Endothelial cell of umbilical vein (primary cell): ENCODE results near the gene RASGRF1.

ENCODE experiments used
- EZH2 ChIP-seq: IDR thresholded peaks from 2 replicates; pipeline ENCODE4 v1.6.1; 2012; ENCODE audit warnings: borderline replicate concordance, low read depth, mild to moderate bottlenecking, moderate library complexity, low read length, inconsistent platforms; ENCODE audit not compliant: severe bottlenecking
- JUN ChIP-seq: IDR thresholded peaks from 2 replicates; pipeline ENCODE4 v1.6.1; 2011; ENCODE audit warnings: borderline replicate concordance, low read depth; ENCODE audit not compliant: insufficient read length, insufficient read depth
- MAX ChIP-seq: IDR thresholded peaks from 2 replicates; pipeline ENCODE4 v1.6.1; 2011; ENCODE audit not compliant: insufficient read depth, insufficient read length
- MYC ChIP-seq: IDR thresholded peaks from one replicate; pipeline ENCODE4 v1.6.1; 2011; ENCODE audit warnings: mild to moderate bottlenecking, low read depth, low read length
- POLR2A ChIP-seq: IDR thresholded peaks from 2 replicates; pipeline ENCODE4 v1.6.1; 2012; ENCODE audit warnings: low read depth, mild to moderate bottlenecking, control low read depth, low read length
- POLR2AphosphoS5 ChIP-seq: IDR thresholded peaks from 2 replicates; pipeline ENCODE4 v1.6.1; 2012; ENCODE audit warnings: low read depth, mild to moderate bottlenecking, control low read depth, low read length, moderate library complexity; ENCODE audit not compliant: insufficient read depth
- TF ChIP-seq, protein P1 (sequence below), 2 donors: IDR thresholded peaks; 1 replicate in 1 of 2; 2 replicates in 1 of 2; pipeline ENCODE4 v1.5.1; 2011; ENCODE audit warnings: low read length in 2 of 2, mild to moderate bottlenecking in 2 of 2, moderate library complexity in 2 of 2, control low read depth in 1 of 2, inconsistent platforms in 1 of 2, low read depth in 1 of 2; ENCODE audit not compliant: insufficient read depth in 1 of 2; ENCODE audit errors: extremely low read depth in 1 of 2

DNA sequence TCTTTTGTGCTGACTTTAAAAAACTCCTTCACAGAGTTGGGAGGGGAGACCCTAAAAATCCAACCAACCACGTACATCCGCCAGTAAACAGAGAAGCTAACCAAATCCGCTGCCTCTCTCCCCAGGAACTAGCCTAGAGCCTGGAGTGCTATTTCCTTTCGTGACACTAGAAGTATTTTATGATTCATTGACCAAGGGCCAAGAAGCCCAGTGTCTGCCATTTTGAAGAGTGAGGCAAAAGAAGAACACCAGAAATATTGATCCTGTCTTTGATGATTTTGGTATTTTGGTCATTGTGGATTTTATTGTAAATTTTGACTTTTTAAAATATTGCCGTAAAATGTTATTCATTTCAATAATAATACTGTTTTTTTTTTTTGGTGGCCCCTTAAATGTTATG lies 135.2 kb downstream of the RASGRF1 start:
- TF ChIP-seq MAX = no peak
- TF ChIP-seq, protein P1, sequence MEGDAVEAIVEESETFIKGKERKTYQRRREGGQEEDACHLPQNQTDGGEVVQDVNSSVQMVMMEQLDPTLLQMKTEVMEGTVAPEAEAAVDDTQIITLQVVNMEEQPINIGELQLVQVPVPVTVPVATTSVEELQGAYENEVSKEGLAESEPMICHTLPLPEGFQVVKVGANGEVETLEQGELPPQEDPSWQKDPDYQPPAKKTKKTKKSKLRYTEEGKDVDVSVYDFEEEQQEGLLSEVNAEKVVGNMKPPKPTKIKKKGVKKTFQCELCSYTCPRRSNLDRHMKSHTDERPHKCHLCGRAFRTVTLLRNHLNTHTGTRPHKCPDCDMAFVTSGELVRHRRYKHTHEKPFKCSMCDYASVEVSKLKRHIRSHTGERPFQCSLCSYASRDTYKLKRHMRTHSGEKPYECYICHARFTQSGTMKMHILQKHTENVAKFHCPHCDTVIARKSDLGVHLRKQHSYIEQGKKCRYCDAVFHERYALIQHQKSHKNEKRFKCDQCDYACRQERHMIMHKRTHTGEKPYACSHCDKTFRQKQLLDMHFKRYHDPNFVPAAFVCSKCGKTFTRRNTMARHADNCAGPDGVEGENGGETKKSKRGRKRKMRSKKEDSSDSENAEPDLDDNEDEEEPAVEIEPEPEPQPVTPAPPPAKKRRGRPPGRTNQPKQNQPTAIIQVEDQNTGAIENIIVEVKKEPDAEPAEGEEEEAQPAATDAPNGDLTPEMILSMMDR (IDR thresholded peaks at IDR 0.05; ENCODE audit: extremely low read depth in 1 of 2, insufficient read depth in 1 of 2, low read depth in 1 of 2, low read length in 2 of 2) = no peak
- no peak for TF ChIP-seq POLR2A
- TF ChIP-seq POLR2AphosphoS5 = no peak
- no peak for TF ChIP-seq JUN
- no peak for TF ChIP-seq EZH2
- no peak for TF ChIP-seq MYC
